Measurements from ENCODE around the gene ZBTB22. TPM values are rescaled to one million over a fixed set of nuclear protein-coding genes. Genes with fewer than 3 reads are reported as not detected.

Gene ZBTB22
- polyA plus RNA-seq, 1 donor (not counting 4 experiments of a cell fraction or from before 2014, with no cell fraction given) = 6.5 TPM

DNA sequence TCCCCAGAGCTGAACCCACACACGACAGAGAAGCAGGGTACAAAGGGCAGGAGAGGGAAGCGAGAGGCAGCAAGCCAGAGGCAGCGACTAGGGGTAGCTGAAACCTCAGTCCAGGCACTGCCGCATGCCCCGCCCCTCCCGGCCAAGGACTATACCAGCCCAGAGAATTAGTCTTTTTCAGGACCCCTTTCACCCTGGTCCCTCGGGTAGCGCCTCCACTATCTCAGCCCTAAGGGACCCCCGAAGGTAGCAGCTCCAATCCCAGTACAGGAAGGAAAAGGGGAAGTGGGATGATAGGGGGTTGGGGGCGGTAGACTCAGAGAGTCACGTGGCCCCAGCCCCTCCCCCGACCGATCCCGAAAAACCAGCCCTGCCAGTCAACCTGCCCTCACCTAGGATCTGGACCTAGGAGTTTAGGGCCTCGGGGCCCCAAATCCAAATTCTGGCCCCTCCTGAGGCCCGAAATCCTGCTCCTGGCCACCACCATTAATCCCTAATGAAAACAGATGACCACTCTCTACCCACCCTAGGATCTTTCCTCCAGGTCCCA lies 20.1 kb downstream of the ZBTB22 start:
- Histone ChIP-seq H3K4me3 (ENCODE audit: control insufficient read depth in 2 of 3, extremely low read depth in 1 of 3, insufficient read depth in 2 of 3, low read depth in 1 of 3, low read length in 3 of 3) (peak overlapping the region; percentile 66 to 79 (median 70)), H3K4me2 (ENCODE audit: control insufficient read depth, extremely low read depth, insufficient read depth, low read depth, low read length) (peak overlapping the region; percentile 89), H3K4me1 (ENCODE audit: control insufficient read depth, extremely low read depth, insufficient read depth, low read length) (peaks cover 14% of the 10 kb centered on the region), H2AFZ (ENCODE audit: control insufficient read depth, low read length) (peak overlapping the region; percentile 70), H4K20me1 (ENCODE audit: control insufficient read depth, extremely low read depth, insufficient read depth, low read length) (no peaks in the 10 kb centered on the region), H3K9me3 (ENCODE audit: control insufficient read depth, low read depth, low read length) (no peaks in the 10 kb centered on the region), H3K9ac (ENCODE audit: control insufficient read depth, extremely low read depth, insufficient read depth, low read length) (peak overlapping the region; percentile 88), H3K27ac (ENCODE audit: control insufficient read depth, insufficient read depth, low read length) (peak overlapping the region; percentile 85), H3K9me1 (ENCODE audit: control insufficient read depth, extremely low read depth, insufficient read depth, low read length) (no peaks in the 10 kb centered on the region), H3K79me2 (ENCODE audit: control insufficient read depth, insufficient read depth, low read length) (peaks cover 18% of the 10 kb centered on the region), H3K27me3 (ENCODE audit: control insufficient read depth, extremely low read depth, insufficient read depth, low read length) (no peaks in the 10 kb centered on the region), H3K36me3 (ENCODE audit: control insufficient read depth in 2 of 2, extremely low read depth in 1 of 2, insufficient read depth in 2 of 2, low read length in 2 of 2) (peaks cover 20 to 26% of the 10 kb centered on the region in 2 experiments)
- dilution Hi-C loops (cut with MboI; ENCODE audit: extremely low pct_ligation_motif_present, low sequenced_read_pairs) = no loop called here
- DNase-seq (ENCODE audit: low read depth, low spot score) = no peak
- FAIRE-seq = no peak
- TF ChIP-seq, protein P1, sequence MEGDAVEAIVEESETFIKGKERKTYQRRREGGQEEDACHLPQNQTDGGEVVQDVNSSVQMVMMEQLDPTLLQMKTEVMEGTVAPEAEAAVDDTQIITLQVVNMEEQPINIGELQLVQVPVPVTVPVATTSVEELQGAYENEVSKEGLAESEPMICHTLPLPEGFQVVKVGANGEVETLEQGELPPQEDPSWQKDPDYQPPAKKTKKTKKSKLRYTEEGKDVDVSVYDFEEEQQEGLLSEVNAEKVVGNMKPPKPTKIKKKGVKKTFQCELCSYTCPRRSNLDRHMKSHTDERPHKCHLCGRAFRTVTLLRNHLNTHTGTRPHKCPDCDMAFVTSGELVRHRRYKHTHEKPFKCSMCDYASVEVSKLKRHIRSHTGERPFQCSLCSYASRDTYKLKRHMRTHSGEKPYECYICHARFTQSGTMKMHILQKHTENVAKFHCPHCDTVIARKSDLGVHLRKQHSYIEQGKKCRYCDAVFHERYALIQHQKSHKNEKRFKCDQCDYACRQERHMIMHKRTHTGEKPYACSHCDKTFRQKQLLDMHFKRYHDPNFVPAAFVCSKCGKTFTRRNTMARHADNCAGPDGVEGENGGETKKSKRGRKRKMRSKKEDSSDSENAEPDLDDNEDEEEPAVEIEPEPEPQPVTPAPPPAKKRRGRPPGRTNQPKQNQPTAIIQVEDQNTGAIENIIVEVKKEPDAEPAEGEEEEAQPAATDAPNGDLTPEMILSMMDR (optimal IDR thresholded peaks at IDR 0.05 in 1 of 3, IDR thresholded peaks at IDR 0.05 in 1 of 3, conservative IDR thresholded peaks at IDR 0.05 in 1 of 3; ENCODE audit: extremely low read depth in 1 of 3, insufficient read depth in 2 of 3, low read length in 3 of 3) = no peak
- no peak for TF ChIP-seq EZH2 (IDR thresholded peaks at IDR 0.05; ENCODE audit: low read length)

DNA sequence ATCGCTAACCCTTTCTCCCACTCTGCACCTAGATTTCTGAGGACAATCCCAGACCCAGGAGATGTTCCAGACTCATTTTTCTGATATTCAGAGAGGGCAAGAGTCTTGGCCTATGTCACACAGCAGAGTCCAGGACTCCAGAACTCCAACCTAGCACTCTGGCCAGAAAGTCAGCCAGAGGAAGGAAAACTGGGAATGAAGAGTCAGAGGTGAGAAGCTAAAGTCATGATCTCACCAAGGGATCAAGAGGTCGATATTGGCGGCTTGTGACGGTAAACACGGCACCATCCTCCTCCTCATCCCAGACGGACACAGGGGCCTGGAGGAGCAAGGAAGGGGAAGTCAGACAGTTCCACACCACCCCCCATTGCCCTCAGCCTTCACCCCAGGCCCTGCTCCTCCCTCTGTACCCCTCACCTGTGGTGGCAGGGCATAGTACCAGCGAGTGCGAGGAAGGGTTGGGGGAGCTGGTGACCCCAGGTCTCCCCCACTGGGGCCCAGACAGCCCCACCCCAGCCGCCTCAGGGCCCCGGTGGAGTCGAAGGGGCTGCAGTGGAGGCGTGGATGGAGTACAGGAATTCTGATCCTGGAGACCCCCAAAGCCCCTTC lies 20.6 kb downstream of the ZBTB22 start:
- Histone ChIP-seq H4K20me1 (ENCODE audit: control insufficient read depth, extremely low read depth, insufficient read depth, low read length) (no peaks in the 10 kb centered on the region), H3K4me2 (ENCODE audit: control insufficient read depth, extremely low read depth, insufficient read depth, low read depth, low read length) (peak overlapping the region; percentile 89), H3K4me1 (ENCODE audit: control insufficient read depth, extremely low read depth, insufficient read depth, low read length) (peaks cover 14% of the 10 kb centered on the region), H3K27me3 (ENCODE audit: control insufficient read depth, extremely low read depth, insufficient read depth, low read length) (no peaks in the 10 kb centered on the region), H3K9me1 (ENCODE audit: control insufficient read depth, extremely low read depth, insufficient read depth, low read length) (no peaks in the 10 kb centered on the region), H3K4me3 (ENCODE audit: control insufficient read depth in 2 of 3, extremely low read depth in 1 of 3, insufficient read depth in 2 of 3, low read depth in 1 of 3, low read length in 3 of 3) (peak overlapping the region; percentile 66 to 79 (median 70)), H3K36me3 (ENCODE audit: control insufficient read depth in 2 of 2, extremely low read depth in 1 of 2, insufficient read depth in 2 of 2, low read length in 2 of 2) (peaks cover 26 to 28% of the 10 kb centered on the region in 2 experiments), H2AFZ (ENCODE audit: control insufficient read depth, low read length) (peak overlapping the region; percentile 70), H3K79me2 (ENCODE audit: control insufficient read depth, insufficient read depth, low read length) (peaks cover 21% of the 10 kb centered on the region), H3K27ac (ENCODE audit: control insufficient read depth, insufficient read depth, low read length) (peak overlapping the region; percentile 85), H3K9ac (ENCODE audit: control insufficient read depth, extremely low read depth, insufficient read depth, low read length) (peak overlapping the region; percentile 88), H3K9me3 (ENCODE audit: control insufficient read depth, low read depth, low read length) (no peaks in the 10 kb centered on the region)
- dilution Hi-C loops (cut with MboI; ENCODE audit: extremely low pct_ligation_motif_present, low sequenced_read_pairs) = no loop called here
- FAIRE-seq = no peak
- no peak for DNase-seq (ENCODE audit: low read depth, low spot score)
- TF ChIP-seq, protein P1 (optimal IDR thresholded peaks at IDR 0.05 in 1 of 3, IDR thresholded peaks at IDR 0.05 in 1 of 3, conservative IDR thresholded peaks at IDR 0.05 in 1 of 3; ENCODE audit: extremely low read depth in 1 of 3, insufficient read depth in 2 of 3, low read length in 3 of 3) = no peak
- no peak for TF ChIP-seq EZH2 (IDR thresholded peaks at IDR 0.05; ENCODE audit: low read length)
